HG03045 (cell line): ENCODE data around the gene GPR15.

Experiments used
- ATAC-seq: cut with Tn5 transposase; IDR thresholded peaks from one replicate; pipeline ENCODE4 v1.9.1; 2021; ENCODE audit warnings: mild to moderate bottlenecking, moderate library complexity; ENCODE audit not compliant: unreplicated experiment

GPR15 gene

GRCh38 chr3:98531622-98532274 lies at the start of gene GPR15:
Gene GPR15, plus strand, starts transcription at chr3:98531978. Its CDS starts 56 bp downstream, at chr3:98532034.
- peak; percentile 40 for ATAC-seq

GRCh38 chr3:98482717-98483482 lies 48.9 kb upstream of the GPR15 start:
- ATAC-seq, result no peak

GRCh38 chr3:98483626-98484025 lies 48.2 kb upstream of the GPR15 start:
- no peak for ATAC-seq

GRCh38 chr3:98497381-98497780 lies 34.4 kb upstream of the GPR15 start, which contains the start of gene OR5K2:
Gene OR5K2, plus strand, starts transcription at chr3:98497681. Its CDS starts 0 bp downstream, at chr3:98497681.
- no peak for ATAC-seq

- no peak for ATAC-seq
Observed at GRCh38 chr3:98500019-98500418, 31.8 kb upstream of the GPR15 start.

GRCh38 chr3:98501270-98501669 lies 30.5 kb upstream of the GPR15 start:
- no peak for ATAC-seq

GRCh38 chr3:98501863-98502576 lies 29.8 kb upstream of the GPR15 start:
- ATAC-seq, result no peak

- no peak for ATAC-seq
Observed at GRCh38 chr3:98504539-98504938, 27.2 kb upstream of the GPR15 start.

GRCh38 chr3:98508582-98508981 lies 23.2 kb upstream of the GPR15 start:
- ATAC-seq, result no peak

- no peak for ATAC-seq
Observed at GRCh38 chr3:98512576-98512975, 19.2 kb upstream of the GPR15 start.

- no peak for ATAC-seq
Observed at GRCh38 chr3:98513091-98513511, 18.7 kb upstream of the GPR15 start.

- no peak for ATAC-seq
Observed at GRCh38 chr3:98513736-98514135, 18.0 kb upstream of the GPR15 start.

GRCh38 chr3:98514948-98515347 lies 16.8 kb upstream of the GPR15 start:
- ATAC-seq, result no peak

GRCh38 chr3:98518816-98519215 lies 13.0 kb upstream of the GPR15 start:
- no peak for ATAC-seq

GRCh38 chr3:98519351-98519750 lies 12.4 kb upstream of the GPR15 start:
- ATAC-seq, result no peak

- peak; percentile 45 for ATAC-seq
Observed at GRCh38 chr3:98521897-98522543, 9.8 kb upstream of the GPR15 start.

- peak; percentile 89 for ATAC-seq
Observed at GRCh38 chr3:98522544-98523281, 9.1 kb upstream of the GPR15 start, which contains the start of gene CLDND1. Gene CLDND1, minus strand, starts transcription at chr3:98522902. Its CDS starts 1,478 bp downstream, at chr3:98521424.

- ATAC-seq, result no peak
Observed at GRCh38 chr3:98525494-98525893, 6.3 kb upstream of the GPR15 start.

- ATAC-seq, result no peak
Observed at GRCh38 chr3:98528474-98529346, 3.1 kb upstream of the GPR15 start.
